ENCODE results near the gene DCAF6.

GRCh38 chr1:167926486-167926997, 9.9 kb upstream of the DCAF6 start:
- TF ChIP-seq EZH2 (IDR thresholded peaks at IDR 0.05; ENCODE audit: borderline replicate concordance, low read depth, low read length, poor library complexity, severe bottlenecking) (no peak), CTCF (conservative IDR thresholded peaks at IDR 0.05; ENCODE audit: low read depth, low read length) (no peak)
